ENCODE results near the gene BPIFA3. TPM values are rescaled to one million over a fixed set of nuclear protein-coding genes. Genes with fewer than 3 reads are reported as not detected.

Gene BPIFA3
- total RNA-seq = not detected in 2 replicates

DNA sequence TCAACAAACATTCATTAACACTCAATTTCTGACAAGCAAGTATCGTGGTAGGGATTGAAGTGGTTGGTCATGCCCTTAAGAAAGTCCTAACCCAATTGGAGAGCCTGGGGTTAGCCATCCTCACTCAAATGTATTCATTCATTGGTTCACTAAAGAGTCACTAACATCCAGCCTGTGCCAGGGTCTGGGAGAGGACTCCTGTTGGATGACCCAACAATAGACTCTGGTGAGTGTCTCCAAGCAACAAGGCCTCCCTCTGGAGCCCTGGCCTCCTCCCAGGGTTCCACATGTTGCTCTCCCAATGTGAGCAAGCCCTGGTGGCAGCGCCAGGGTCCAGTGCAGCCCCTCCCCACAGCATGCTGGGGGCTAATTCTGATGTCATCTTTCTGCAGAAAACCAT, at the start of gene BPIFA3:
Gene BPIFA3 (plus strand): TSS at position 301 of the 400 bp plus-strand sequence. CDS start 185 bp downstream, outside the sequence.
- no peak within 1 kb of the TSS for H3K4me3 ChIP-seq (ENCODE audit: low read depth, low read length)
- no peaks in the 10 kb centered on the region for H3K27me3 ChIP-seq (ENCODE audit: control insufficient read depth, insufficient read depth, low read length)
- DNase-seq (ENCODE audit: low read depth) (no peak), FAIRE-seq (no peak)
- H3K36me3 ChIP-seq (ENCODE audit: control insufficient read depth, insufficient read depth, low read length) = no peaks in the 10 kb centered on the region
- TF ChIP-seq, protein P1, sequence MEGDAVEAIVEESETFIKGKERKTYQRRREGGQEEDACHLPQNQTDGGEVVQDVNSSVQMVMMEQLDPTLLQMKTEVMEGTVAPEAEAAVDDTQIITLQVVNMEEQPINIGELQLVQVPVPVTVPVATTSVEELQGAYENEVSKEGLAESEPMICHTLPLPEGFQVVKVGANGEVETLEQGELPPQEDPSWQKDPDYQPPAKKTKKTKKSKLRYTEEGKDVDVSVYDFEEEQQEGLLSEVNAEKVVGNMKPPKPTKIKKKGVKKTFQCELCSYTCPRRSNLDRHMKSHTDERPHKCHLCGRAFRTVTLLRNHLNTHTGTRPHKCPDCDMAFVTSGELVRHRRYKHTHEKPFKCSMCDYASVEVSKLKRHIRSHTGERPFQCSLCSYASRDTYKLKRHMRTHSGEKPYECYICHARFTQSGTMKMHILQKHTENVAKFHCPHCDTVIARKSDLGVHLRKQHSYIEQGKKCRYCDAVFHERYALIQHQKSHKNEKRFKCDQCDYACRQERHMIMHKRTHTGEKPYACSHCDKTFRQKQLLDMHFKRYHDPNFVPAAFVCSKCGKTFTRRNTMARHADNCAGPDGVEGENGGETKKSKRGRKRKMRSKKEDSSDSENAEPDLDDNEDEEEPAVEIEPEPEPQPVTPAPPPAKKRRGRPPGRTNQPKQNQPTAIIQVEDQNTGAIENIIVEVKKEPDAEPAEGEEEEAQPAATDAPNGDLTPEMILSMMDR (IDR thresholded peaks at IDR 0.05; ENCODE audit: insufficient read depth, low read length, severe bottlenecking) = no peak

DNA sequence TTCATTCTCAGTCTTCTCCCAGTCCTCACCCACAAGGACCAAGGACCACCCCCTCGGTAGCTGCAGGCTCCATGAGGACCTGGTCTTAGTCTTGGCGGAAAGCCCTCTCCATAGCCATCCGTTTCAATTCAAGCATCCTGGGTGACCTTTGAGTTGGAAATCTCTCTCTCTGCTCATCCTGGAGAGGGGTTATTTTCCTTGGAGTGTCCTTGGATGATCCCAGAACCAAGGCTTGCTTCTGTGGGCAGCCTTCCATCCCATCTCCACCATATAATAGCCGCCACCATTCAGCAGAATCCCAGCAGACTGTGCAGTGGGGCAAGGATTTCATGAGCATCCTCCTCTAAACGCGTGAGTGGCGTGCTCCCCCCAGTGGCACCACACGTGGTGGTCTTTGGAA, 49.3 kb upstream of the BPIFA3 start, which contains the start of gene BPIFA2:
Gene BPIFA2 (plus strand): TSS at position 301 of the 400 bp plus-strand sequence. CDS start 987 bp downstream, outside the sequence.
- Histone ChIP-seq H3K4me3 (ENCODE audit: low read depth, low read length) (no peak within 1 kb of the TSS), H3K36me3 (ENCODE audit: control insufficient read depth, insufficient read depth, low read length) (no peaks in the 10 kb centered on the region), H3K27me3 (ENCODE audit: control insufficient read depth, insufficient read depth, low read length) (no peaks in the 10 kb centered on the region)
- TF ChIP-seq, protein P1 (IDR thresholded peaks at IDR 0.05; ENCODE audit: insufficient read depth, low read length, severe bottlenecking) = no peak
- no peak for DNase-seq (ENCODE audit: low read depth)
- no peak for FAIRE-seq

DNA sequence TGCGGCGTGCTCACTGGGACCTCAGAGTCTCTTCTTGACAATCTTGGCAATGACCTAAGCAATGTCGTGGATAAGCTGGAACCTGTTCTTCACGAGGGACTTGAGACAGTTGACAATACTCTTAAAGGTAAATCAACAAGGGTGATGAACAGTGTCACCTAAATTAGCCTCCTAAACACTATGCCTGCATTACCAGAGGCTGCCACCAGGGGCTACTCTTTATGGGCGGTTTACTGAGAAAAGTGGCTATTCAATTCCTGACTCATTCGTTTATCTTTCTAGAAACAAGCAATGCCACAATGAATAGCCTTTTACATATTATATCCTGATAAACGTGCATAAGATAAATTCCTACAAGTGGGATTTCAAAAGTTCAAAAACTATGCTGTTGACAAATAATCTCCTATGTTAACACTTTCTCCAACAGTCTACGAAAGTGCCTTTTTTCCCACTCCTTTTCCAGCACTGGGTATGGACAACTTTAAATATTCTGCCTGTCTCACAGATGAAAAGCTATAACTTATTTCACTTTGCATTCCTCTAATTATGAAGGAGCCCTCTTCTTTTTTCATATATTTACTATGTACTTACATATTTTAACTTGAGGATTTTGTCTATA, 47.9 kb upstream of the BPIFA3 start:
- H3K4me3 ChIP-seq (ENCODE audit: low read depth, low read length) = no peak overlapping the region
- TF ChIP-seq, protein P1 (IDR thresholded peaks at IDR 0.05; ENCODE audit: insufficient read depth, low read length, severe bottlenecking) = peak; percentile 27
- no peak for DNase-seq (ENCODE audit: low read depth)
- FAIRE-seq = no peak
- no peaks in the 10 kb centered on the region for H3K27me3 ChIP-seq (ENCODE audit: control insufficient read depth, insufficient read depth, low read length)
- H3K36me3 ChIP-seq (ENCODE audit: control insufficient read depth, insufficient read depth, low read length) = no peaks in the 10 kb centered on the region

DNA sequence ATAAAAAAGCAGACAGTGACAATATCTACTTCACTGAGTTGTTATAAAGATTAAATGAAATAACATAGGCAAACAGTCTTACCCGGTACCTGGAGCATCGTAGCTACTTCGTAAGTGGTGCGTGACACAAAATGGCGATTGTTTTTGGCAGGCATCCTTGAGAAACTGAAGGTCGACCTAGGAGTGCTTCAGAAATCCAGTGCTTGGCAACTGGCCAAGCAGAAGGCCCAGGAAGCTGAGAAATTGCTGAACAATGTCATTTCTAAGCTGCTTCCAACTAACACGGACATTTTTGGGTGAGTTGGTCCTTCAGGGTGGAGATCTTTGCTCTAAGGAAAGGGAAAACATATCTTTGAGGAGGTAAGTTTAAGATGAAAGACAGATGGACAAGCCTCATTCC, 44.4 kb upstream of the BPIFA3 start:
- peak; percentile 4 for DNase-seq (ENCODE audit: low read depth)
- H3K4me3 ChIP-seq (ENCODE audit: low read depth, low read length) = no peak overlapping the region
- H3K36me3 ChIP-seq (ENCODE audit: control insufficient read depth, insufficient read depth, low read length) = no peaks in the 10 kb centered on the region
- FAIRE-seq = no peak
- H3K27me3 ChIP-seq (ENCODE audit: control insufficient read depth, insufficient read depth, low read length) = no peaks in the 10 kb centered on the region
- TF ChIP-seq, protein P1 (IDR thresholded peaks at IDR 0.05; ENCODE audit: insufficient read depth, low read length, severe bottlenecking) = no peak

DNA sequence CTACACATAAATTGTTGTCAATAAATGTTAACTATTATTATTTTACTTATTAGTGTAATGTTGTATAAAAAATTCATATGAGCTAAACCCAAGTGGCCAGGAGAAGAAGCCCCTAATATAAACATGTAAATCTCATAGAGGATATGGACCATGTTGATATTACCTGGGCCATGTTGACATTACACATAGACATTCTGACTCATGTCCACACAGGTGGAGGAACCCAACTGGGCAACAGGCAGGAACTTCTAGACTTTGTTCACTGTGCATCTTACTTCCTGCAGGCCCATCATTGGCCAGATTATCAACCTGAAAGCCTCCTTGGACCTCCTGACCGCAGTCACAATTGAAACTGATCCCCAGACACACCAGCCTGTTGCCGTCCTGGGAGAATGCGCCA, 42.0 kb upstream of the BPIFA3 start:
- H3K4me3 ChIP-seq (ENCODE audit: low read depth, low read length) = no peak overlapping the region
- FAIRE-seq (no peak), DNase-seq (ENCODE audit: low read depth) (peak; percentile 10)
- no peaks in the 10 kb centered on the region for H3K27me3 ChIP-seq (ENCODE audit: control insufficient read depth, insufficient read depth, low read length)
- H3K36me3 ChIP-seq (ENCODE audit: control insufficient read depth, insufficient read depth, low read length) = no peaks in the 10 kb centered on the region
- TF ChIP-seq, protein P1 (IDR thresholded peaks at IDR 0.05; ENCODE audit: insufficient read depth, low read length, severe bottlenecking) = no peak

DNA sequence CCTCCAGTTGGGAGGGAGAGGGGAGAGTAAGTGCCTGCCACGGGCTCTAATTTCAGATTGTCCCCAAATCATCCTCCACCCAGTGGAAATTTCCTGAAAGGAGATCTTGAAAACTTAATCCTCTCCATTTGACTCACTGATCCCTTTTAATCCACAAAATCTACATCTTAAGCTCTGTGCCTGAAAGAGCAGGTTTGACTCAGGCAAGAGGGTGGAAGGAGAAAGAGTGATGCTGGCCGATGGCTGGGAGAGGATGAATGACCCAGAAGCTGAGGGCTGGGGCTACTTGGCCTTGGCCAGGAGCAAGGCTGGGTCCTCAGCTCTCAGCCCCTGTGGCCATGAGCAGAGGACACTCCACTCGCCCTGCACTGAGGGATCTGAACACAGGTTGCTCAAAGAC, 41.1 kb upstream of the BPIFA3 start:
- no peak for FAIRE-seq
- no peaks in the 10 kb centered on the region for H3K27me3 ChIP-seq (ENCODE audit: control insufficient read depth, insufficient read depth, low read length)
- no peaks in the 10 kb centered on the region for H3K36me3 ChIP-seq (ENCODE audit: control insufficient read depth, insufficient read depth, low read length)

More for the DNA sequence above, 41.1 kb upstream of the BPIFA3 start:
- TF ChIP-seq, protein P1 (IDR thresholded peaks at IDR 0.05; ENCODE audit: insufficient read depth, low read length, severe bottlenecking) = no peak
- DNase-seq (ENCODE audit: low read depth) = no peak
- H3K4me3 ChIP-seq (ENCODE audit: low read depth, low read length) = no peak overlapping the region
